NK-92 (cell line): Measurements from ENCODE around the gene UNC13D.

Experiments used
- DNase-seq: peaks from one replicate; lab custom pipeline; 2025; ENCODE audit not compliant: unreplicated experiment; lab: John Stamatoyannopoulos, UW

The UNC13D gene

DNA sequence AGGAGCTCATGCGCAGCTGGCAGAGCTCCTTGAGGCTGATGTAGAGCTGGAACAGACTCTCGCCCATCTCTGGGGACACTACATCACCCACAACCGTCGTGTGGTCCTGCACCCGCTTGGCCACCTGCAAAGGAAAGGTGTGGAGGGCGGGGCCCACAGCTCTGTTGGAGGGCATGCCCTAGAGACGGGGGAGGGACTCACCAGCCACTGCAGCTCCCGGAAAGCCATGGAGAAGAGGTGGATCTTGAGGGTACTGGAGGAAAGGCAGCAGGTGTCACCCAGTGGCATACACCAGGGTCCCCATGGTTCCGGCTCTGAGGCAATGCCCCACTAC lies 8.6 kb downstream of the UNC13D start:
- no peak for DNase-seq

DNA sequence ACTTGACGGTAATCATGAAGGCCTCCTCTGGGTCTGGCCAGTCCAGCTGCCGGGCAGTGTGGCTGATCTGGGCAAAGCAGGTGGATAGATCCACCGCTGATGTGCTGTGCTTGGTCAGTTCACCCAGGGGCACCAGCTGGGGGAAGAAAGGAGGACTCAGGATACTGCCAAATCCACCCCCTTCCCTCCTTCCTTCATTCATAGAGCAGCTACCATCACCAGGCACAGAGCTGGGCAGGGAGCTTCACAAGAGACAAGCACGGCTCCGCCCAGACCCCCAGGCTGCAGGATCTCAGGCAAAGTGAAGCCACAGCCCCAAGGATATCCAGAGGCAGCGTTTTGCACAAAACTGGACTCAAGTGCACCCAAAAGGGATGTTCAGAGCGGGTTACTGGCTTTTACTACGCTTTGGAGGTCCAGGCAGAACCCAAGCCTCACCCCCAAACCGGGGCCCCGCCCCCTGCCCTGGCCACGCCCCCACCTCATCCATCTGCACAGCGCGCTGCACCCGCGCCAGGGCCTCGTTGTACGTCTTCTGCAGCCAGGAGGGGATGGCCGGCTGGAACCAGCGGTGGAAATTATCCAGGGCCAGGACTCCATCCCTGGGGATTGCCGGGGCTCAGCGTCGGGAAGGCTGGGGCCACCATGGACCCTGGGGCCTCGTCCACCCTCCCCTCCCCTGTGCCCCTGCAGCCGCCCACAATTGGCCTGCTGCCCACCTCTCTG lies 9.1 kb downstream of the UNC13D start:
- DNase-seq: no peak

DNA sequence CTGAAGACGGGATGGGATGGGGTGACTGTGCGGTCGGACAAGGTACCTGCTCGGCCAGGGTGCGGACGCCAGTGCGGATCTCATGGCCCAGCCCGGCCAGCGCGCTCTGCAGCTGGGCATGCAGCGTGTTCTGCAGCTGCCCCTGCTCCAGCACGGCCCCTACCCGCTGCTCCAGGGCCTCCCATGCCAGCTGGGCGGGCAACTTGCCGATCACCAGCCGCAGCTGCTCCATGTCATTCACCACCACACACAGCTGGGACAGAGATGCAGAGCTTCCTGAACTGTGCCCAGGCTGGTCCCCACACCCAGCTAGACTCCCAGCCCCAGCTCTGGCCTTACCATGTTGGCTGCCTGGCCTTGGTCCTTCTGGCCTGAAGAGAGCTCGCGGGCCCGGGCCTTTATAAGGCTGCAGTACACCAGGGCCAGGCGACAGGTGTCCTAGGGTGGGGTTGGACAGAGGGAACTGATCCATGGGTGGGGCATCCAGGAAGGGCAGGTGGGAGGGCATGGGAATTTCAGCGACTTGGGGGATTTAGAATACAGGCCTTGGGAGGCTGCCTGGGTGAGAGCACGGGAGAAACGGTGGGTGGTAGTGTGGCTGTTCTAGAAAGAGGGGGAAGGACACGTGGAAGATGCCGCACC lies 9.8 kb downstream of the UNC13D start:
- DNase-seq: no peak

DNA sequence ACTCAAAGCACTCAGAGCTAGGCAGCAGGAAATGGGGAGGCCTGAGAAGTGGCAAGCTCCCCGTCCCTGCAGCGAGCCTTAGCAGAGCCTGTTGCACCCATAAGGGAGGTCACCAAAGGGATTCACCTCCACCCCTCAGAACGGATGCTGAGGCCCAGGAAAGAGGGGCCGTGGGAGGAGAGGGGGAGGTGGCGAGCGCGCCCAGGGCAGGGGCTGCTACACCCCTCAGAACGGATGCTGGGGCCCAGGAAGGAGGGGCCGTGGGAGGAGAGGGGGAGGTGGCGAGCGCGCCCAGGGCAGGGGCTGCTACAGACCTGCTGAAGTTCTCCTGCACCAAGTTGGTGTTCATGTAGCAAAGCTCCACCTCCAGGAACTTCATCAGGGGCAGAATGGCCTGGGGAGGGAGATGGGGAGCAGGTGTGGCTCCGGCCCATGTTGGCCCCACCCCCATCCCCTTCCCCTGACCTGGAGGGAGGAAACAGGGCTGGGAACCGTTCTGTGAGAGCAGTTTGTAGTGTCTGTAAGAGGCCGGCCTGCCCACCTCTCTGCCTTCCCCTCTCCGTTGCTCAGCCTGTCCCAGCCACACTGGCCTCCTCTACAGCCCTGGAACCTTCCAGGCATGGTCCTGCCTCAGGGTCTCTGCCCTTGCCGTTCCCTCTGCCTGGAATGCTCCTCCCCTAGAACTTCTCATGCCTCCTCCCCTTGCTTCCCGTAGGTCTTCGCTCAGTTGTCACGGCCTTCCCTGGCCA lies 11.4 kb downstream of the UNC13D start:
- no peak for DNase-seq

DNA sequence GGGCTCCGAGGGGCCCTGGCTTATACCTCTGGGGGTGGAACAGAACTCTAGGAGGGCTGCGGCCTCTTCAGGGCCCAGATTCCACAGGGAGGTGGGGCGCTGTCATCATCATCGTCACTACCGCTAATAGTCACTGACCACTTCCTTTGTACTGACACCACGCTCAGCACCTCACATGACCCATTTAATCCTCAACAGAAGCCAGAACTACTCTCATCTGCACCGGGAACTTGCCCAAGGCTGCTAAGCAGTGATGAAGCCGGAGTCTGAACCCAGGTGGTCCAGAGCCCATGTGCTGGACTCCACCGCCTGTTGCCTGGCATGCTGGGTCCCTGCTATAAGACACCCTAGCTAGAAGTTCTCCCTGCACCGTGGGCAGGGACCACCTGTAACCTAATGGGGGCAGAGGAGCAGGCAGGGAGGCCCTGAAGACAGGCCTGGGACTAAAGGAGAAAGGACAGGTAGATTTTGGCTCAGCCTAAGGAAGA lies 12.0 kb downstream of the UNC13D start:
- DNase-seq: no peak

DNA sequence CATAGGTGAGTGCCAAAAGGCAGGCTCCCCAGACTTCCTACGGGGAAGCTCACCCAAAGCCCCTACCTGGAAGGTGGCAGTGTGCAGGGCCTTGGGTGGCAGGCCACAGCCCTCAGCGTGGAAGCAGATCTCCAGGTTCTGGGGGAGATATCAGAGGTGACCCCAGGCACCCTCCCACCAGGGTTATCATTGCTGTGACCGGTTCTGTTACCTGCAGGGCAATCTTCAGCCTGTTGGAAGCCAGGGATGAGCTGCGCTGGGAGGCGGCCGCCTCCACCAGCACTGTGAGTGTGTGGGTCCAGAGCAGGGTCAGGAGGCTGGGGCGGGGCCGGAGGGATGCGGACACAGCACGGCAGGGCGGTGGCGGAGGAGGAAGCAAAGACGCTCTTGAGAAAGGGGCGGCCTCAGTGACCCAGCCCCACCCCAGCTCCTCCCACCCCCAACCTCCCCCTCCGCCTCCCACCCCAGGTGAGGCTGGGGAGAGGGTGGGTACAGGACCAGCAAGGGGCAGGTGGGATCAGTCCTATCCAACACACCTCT lies 13.1 kb downstream of the UNC13D start:
- DNase-seq: no peak

DNA sequence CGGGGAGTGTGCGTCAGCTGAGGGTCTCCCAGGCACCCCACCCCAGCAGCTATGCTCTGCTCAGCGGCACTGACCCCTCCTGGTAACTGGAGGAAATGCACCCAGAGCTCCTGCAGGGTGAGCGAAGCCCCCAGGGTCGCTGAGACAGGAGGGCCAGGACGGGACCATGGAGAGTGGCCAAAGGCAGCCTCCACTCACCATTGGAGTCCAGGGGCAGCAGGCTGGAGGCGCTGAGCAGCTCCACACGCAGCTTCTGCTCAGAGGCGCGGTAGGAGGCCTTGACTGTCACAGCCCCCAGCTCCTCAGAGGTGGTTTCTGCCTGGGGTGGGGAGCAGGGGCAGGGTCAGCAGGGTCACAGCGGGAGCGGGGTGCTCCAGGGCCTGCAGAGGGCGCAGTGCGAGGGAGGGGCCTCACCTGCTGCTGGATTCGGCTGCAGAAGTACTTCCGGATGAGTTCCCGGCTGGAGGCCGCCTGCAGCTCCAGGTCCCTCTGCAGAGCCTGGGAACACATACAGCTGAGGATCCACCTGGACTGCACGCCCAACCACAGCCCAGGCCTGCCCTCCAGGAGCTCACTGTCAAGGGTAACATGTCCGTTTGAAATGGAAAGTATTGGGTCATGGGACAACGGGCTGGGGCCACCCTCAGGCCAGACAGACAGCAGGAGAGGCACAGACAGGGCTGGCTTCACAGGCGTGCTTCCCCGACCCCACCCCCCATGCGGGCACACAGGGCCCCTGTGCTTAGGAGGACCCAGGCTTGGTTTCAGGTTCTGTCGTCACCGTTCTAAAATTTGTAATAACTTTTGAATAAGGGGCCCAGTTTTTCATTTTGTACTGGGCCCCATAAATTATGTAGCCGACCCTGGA lies 13.8 kb downstream of the UNC13D start:
- DNase-seq: no peak

DNA sequence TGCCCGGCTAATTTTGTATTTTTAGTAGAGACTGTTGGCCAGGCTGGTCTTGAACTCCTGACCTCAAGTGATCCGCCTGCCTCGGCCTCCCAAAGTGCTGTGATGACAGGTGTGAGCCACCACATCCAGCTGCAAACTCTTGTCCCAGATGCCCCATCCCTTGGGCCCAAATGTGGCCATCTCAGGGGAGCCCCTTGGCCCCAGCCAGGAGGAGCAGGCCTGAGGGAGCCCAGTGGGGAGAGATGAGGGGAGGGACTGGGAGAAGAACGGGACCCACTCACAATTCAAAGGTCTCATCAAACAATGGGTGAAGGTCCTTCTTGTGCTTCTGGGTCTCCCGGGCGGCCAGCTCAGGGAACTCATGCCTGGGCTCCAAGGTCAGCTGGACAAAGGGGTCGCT lies 14.5 kb downstream of the UNC13D start:
- DNase-seq: no peak

DNA sequence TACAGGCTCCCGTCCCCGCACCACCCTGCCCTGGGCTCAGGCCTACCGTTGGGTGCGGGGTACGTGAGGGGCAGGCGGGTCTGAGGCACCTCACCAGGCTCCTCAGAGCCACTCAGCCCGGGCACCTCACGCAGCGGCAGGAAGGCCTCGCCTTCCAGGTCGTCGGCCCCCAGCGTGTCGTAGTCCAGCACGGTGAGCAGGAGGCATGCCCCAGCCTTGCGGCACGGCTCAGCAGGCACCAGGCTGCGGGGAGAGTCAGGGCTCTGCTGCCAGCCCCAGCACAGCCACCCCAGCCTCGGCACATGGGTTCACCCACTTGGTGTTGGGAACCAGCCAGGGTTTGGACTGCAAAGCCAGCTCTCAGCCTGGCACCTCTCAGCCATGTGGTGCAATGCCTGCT lies 15.5 kb downstream of the UNC13D start:
- no peak for DNase-seq

DNA sequence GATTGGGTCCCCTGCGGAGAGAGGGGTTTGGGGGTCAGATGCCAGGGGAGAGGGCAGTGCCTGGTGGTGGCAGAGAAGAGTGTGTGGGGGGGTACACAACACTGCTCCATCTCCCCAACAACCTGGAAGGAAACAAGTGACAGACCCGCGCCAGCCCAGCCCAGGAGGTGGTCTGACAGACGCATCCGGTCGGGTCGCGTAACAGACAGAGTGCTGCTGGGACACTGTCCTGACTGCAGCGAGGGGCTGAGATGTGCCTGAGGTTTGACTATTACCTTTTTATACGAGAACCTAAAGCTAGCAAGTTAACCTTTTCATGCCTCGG lies 16.2 kb downstream of the UNC13D start:
- DNase-seq: no peak

DNA sequence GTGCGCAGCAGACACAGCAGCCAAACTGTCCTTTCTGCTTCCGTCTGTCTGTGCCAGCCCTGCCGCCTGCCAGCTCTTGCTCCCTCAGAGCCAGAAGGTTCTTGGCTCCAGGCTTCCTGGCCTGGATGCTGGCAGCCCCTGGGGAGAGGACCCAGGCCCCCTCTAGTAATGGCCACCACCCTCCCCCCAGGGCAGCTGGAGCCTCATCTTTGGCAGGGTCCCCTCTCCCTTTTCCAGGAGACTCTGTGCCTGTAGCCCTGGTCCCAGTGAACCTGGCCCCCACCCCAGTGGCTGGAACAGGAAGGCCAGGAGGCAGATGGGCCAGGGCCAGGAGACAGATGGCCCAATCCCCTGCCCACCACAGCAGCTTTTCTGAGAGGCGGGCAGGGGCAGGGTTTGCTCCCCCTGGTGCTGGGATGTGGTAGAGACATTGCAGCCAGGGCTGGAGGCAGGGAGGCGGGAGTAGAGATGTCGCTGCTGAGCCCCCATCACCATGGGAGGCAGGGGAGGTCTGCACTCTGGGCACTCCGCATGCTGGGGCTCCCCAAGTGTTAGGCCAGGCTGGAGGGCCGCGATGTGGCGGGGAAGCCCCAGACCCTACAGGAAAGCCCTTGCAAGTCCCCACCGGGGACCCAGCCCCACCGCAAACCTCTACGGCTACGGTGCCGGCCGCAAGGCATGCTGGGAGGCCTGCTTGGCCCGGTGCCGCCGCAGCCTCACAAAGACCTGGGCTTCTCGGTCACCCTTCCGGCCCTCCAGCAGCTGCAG lies 16.7 kb downstream of the UNC13D start:
- no peak for DNase-seq

DNA sequence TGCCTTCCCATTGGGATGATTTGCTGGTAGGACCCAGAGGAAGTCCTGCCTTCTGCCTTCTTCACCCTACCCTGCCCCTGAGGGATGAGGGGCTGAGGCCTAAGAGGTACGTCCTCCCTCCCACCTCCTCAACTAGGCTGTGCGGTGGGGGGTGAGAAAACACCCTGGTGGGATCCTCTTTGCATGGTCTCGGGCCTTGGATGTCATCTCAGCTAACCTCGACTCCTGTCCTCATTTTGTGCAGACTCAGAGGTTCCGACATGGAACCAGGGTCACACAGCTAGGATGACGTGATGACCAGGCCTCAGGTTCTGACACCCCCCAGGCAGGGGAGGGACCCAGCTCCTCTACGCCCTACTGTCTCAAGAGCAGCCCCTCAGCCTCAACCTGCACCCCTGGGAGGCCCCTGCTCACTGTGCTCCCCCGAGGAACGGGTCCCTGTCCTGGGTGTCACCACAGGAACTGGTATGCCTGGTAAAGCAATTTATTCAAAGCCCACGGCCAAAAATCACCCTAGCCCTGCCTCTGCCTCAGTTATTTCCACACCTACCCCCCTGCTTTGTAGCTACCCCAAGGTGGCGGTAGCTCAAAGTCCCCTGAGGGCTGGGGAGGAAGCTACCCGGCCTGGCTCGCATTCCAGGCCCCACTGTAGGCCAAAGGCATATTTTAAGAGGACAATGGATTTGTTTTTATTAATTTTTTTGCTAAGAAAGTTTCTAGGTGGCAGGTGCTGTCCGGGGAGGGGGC lies 17.5 kb downstream of the UNC13D start:
- DNase-seq: no peak

DNA sequence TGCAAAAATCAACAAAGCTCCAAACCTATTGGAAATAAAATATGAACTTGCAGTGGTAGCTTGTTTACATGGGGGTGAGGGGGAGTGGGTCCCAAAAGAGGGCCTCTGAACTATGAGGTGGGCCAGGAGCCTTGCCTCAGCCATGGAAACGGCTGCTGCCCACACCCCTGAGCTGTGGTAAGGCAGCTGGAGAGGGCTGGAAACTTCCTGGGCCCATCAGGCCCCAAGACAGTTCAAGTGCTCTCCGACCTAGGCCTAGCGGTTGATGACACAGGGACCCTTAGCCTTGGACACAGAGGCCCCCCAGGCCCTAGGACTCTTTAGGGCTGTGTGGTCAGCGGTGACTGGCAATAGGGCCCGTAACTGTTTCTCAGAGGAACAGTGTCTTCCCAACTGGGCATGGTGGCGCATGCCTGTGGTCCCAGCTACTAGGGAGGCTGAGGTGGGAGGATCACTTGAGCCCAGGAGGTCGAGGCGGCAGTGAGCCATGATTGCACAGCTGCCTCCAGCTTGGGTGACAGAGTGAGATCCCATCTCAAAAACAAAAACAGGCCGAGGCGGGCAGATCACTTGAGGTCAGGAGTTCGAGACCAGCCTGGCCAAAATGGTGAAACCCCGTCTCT lies 18.3 kb downstream of the UNC13D start:
- no peak for DNase-seq

DNA sequence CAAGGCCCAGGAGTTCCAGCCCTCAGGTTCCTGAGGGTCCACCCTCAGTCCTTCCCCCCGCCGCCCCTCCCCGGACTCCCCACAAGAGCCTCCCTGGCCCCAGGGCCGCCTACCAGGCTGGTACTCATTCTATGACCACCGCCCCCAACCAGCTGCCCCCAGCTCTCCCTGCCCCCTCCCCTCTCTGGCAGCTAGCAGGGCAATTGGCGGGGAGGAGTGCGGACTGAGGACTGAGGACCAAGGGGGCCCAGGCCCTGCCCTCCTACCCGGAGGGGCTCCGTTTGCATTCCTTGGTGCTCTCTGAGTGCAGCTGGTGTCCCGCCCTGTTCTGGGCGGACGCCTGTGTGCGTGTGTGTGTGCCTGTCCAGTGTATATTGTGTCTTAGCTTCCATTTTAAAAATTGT lies 19.1 kb downstream of the UNC13D start:
- no peak for DNase-seq

DNA sequence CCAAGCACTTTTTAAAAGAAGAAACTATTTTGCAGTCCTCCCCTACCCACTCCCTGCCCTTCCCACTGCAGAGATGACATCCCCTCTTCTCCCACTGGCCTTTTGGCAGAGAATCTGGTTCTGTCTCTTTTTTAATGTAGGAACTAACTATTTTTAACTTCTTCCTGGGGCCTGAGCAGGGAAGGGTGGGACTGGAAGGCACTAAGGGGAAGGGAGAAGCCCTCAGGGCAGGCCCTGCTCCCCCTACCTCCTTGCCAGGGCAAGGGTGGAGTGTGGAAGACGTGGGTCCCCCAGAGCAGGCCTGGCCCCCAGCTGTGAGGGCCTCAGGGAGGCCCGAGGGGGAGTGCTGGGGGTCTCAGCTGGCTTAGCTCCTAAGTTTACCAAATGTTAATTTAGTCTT lies 19.5 kb downstream of the UNC13D start:
- no peak for DNase-seq

DNA sequence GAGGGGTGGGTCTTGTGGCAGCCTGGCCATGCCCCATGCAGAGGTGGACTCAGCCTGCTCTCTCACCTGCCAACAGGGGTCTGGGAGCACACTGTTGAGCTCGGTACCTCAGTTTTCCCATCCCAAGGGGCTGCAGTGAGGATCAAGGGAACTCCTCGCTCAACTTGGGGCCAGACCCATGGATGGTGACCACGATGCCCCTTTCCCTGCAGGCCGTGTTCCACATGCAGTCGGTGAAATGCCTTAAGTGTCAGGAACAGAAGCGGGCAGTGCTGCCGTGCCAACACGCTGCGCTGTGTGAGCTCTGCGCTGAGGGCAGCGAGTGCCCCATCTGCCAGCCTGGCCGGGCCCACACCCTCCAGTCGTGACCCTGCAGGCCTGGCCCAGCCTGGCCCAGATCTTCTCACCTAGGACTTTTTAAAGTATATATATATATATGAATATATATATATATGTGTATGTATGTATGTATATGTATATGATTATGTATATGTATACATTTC lies 20.1 kb downstream of the UNC13D start:
- DNase-seq: no peak

DNA sequence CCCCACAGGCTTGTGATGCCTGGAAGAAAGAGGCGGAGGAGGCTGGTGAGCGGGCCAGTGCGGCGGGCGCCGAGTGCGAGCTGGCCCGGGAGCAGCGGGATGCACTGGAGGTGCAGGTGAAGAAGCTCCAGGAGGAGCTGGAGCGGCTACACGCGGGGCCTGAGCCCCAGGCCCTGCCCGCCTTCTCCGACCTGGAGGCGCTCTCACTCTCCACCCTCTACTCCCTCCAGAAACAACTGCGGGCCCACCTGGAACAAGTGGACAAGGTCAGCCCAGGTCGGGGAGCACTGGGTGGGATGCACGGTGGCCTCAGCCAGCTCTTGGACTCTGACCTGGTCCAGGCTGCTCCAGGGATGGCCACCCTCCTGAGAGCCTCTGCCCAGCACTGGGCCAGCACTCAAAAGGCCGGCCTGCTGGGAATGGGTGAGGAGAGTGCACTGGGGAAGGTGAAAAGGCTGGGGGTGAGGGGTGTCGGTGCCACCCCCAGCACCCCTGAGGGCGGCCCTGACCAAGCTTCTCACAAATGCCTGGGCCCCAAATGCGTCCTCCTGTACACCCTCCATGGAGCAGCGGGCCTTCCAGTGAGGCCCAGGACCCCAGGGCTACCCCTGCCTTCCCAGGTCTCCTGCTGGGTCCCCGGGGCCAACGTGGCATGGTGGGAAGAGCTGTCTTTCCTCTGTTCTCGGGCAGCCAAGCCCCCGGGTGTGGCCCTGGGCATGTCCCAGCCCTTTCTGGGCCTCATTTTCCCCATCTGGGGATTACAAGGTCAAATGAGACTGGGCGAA lies 20.8 kb downstream of the UNC13D start:
- DNase-seq: no peak

DNA sequence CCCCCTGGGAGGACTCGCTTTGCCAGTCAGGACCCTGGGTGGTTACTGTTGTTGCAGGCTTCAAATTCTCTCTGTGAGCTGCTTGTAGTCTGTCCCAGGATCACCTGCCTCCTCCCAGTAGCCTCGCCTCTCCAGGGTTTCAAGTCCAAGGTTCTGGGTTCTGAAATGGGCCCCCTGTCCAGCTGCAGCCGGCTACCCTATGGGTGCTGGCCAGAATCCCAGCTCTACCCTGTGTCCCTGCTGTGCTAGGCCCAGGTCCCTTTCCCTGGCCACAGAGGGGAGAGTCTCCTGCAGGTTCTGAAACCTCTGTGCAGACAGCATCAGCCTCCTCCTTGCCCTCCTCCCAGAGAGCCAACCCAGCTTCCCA lies 21.4 kb downstream of the UNC13D start:
- DNase-seq: no peak
